GM18867 (cell line): Measurements from ENCODE around the gene XBP1.
"Not testable (repeated sequence)": the region's sequence is repeated elsewhere in the genome, so short reads cannot be mapped to it uniquely, and the experiment has no call there.

Experiments
- ATAC-seq: cut with Tn5 transposase; IDR thresholded peaks from one replicate; pipeline ENCODE4 v1.9.1; 2021; ENCODE audit warnings: mild to moderate bottlenecking, moderate library complexity; ENCODE audit not compliant: unreplicated experiment

The XBP1 gene

DNA sequence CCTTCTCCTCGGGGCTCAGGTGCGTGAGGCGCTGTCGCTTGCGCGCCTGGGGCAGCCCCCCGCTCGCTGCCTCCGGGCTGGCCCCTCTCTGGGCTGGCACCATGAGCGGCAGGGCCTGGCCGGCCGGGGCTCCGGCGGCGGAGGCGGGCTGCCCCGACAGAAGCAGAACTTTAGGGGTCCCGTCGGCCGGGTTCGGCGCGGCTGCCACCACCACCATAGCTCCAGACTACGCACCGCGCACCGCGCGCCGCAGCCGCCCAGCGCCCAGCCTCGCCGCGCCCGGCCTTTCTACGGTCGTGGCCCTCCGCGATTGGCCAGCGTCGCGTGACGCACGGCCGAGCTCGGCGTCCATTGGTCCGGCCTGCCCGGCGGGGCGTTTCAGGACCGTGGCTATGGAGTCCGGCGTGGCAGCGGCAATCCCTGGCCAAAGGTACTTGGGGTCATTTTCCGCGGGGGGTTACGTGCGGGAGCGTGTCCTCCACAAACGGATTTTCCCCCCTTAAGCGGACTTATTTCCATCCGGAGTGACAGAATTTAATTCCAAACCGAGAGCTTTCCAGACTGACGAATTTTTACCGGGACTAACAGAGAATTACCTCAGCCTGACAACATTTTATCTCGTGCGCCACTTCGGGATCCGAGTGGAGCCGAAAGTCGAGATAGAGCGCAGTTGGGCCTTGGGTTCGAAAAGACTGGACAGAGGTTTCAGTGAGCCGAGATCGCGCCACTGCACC, at the start of gene XBP1:
XBP1 (minus strand) TSS at position 262 of the 734 bp plus-strand sequence.
- peak; percentile 83 for ATAC-seq

DNA sequence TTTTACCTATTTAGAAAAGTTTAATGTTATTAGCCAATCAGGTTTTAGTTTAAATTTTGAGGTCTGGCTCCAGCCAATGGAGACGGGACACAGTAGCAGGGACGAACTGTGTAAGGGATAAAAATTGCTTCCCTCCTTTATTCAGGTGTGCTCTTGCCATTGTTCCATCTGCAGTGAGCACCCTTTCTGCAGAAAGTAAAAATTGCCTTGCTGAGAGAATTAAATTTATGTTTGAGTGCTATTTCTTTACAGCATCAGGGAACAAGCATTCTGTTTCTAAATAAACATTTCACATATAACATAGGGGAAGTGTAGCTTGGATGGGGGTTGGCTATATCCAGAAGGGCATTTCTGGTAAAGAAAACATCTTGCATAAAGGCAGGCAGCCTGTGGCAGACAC, 46.6 kb upstream of the XBP1 start:
- no peak for ATAC-seq

DNA sequence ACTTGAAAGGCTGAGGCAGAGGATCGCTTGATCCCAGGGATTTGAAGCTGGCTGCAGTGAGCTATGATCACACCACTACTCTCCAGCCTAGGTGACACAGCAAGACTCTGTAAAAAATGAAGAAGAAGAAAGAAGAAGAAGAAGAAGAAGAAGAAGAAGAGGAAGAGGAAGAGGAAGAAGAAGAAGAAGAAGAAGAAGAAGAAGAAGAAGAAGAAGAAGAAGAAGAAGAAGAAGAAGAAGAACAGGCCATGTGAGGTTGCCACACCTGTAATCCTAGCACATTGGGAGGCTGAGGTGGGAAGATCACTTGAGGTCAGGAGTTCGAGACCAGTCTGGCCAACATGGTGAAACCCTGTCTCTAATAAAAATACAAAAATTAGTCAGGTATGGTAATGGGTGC, 43.9 kb upstream of the XBP1 start:
- ATAC-seq = not testable (repeated sequence)

DNA sequence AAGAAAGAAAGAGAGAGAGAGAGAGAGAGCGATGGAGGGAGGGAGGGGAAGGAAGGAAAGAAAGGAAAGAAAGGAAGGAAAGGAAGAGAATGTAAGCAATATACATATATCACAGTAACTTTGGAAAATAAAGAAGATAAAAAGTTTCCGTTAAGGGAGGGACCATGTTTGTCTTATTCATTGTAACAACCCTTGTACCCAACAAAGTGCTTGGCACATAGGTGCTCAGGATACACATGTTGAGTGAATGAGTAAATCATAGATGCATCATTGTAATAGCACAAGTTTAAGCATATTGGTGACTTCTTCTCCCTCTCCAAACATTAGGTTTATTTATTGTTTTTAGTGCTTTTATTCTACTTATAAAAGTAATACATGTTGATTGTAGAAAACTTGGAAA, 43.3 kb upstream of the XBP1 start:
- no peak for ATAC-seq

- ATAC-seq = no peak
Measured at GRCh38 chr22:28841111-28841510, 40.7 kb upstream of the XBP1 start.

DNA sequence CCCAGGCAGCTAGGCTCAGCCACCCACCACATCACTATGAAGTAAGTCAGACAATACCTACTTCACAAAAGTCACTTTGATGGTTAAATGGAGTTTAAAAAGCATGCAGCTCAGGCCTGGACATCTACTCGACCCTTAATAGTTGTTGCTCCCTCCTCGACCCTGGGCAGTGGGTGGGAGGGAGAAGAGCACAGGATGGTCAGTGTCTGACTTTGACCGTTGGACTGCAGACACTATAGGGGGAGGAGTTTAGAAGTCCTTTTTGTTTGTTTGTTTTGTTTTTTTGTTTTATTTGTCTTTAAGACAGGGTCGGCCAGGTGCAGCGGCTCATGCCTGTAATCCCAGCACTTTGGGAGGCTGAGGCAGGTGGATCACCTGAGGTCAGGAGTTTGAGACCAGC, 38.6 kb upstream of the XBP1 start:
- no peak for ATAC-seq

- no peak for ATAC-seq
Measured at GRCh38 chr22:28837640-28838039, 37.3 kb upstream of the XBP1 start.

DNA sequence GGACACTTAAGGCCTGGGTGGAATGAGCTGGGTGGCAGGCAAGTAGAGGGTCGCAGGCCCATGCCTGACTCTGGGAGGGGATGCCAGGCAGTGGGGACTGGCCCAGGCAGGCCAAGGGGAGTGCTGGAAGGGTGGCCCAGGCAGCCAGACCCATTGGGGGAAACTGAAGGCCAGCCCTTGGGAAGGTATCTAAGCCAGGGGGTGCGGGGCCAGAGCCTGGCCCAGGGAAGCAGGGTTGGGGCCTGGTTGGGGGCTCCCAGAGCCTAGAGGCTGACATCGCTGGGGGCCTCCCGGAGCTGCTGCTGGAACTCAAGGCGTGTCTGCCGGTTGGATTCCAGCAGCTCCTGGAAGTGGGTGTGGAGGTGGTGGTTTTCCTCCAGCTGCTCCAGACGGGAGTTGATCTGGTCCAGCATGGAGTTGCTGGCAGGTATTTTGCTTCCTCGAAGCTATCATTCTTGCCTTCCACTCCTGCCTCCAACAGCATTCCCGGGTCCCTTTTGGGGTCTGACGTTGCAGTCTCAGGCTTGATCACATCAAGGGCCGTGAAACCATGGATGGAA, 35.3 kb upstream of the XBP1 start:
- no peak for ATAC-seq

- ATAC-seq = no peak
Measured at GRCh38 chr22:28833276-28833923, 33.0 kb upstream of the XBP1 start.

DNA sequence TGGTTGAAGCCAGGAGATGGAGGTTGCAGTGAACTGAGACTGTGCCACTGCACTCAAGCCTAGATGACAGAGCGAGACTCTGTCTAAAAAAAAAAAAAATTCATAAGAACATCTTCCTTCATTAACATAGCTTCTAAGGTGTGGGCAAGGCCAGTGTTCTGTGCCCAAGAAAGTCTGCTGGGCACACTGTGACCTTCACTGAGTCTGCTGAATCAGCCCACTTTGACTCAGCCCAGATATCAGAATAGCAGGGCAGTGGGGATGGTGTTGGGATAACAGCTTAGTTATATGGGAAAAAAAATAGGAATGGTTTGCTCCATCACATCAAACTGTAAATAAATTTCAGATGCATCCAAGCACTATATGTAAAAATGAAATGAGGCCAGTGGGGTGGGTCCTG, 32.4 kb upstream of the XBP1 start:
- no peak for ATAC-seq

- no peak for ATAC-seq
Measured at GRCh38 chr22:28831140-28832072, 31.0 kb upstream of the XBP1 start.

DNA sequence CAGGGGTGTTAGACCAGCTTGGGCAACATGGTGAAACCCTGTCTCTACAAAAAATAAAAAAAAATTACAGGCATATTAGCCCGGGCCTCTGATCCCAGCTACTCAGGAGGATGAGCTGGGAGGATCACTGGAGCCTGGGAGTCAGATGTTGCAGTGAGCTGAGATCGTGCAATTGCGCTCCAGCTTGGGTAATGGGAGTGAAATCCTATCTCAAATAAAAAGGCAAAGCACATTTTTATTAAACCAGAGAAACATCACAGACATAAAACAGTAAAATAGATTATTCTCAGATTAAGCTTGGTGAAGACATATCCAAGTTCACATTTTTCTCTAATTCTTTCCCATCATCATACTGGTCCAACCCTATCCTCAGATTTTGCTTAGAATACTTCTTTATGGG, 30.1 kb upstream of the XBP1 start:
- no peak for ATAC-seq

- ATAC-seq = no peak
Measured at GRCh38 chr22:28829358-28830181, 29.2 kb upstream of the XBP1 start.

GRCh38 chr22:28826921-28827320, 26.6 kb upstream of the XBP1 start:
- ATAC-seq = no peak

DNA sequence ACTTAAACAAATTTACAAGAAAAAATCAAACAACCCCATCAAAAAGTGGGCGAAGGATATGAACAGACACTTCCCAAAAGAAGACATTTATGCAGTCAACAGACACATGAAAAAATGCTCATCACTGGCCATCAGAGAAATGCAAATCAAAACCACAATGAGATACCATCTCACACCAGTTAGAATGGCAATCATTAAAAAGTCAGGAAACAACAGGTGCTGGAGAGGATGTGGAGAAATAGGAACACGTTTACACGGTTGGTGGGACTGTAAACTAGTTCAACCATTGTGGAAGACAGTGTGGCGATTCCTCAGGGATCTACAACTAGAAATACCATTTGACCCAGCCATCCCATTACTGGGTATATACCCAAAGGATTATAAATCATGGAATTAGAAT, 26.1 kb upstream of the XBP1 start:
- ATAC-seq = not testable (repeated sequence)

GRCh38 chr22:28824455-28824854, 24.1 kb upstream of the XBP1 start:
- ATAC-seq = not testable (repeated sequence)

DNA sequence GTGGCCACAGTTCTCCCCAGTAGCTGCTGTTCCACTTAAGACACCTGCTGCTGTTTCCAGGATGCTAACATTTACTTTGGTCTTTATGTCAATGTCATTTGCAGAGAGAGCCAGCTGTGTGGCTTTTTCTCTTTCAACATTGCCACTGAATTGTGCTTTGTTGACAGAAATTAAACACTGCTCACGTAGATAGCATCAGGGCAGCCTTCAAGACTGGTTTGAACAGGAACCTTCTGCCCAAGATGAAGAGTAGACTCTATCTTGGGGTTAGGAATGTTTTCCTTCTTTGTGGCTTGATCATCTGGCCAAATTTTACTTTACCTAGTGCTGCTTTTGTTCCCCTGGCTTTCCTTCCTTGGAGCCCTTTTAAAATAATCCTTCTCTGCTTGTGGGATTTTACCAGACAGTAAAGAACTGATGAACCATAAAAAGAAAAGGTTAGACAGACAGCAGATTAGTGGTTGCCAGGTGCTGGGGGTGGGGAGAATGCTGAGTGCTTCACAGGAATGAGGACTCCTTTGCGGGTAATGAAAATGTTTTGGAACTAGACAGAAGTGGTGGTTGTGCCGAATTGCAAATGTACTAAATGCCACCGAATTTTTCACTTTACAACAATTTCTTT, 22.7 kb upstream of the XBP1 start:
- no peak for ATAC-seq

GRCh38 chr22:28821452-28821851, 21.1 kb upstream of the XBP1 start:
- no peak for ATAC-seq

GRCh38 chr22:28820885-28821284, 20.5 kb upstream of the XBP1 start:
- ATAC-seq = no peak
